Prostate gland (tissue), 2 donors: ENCODE results near the gene NEU4.

Source experiments
- POLR2AphosphoS5 ChIP-seq: sonication (generic); formaldehyde crosslinking; IDR thresholded peaks from one replicate; pipeline ENCODE4 v1.6.1; 2017; ENCODE audit warnings: antibody characterized with exemption
- TF ChIP-seq, protein P1 (sequence below), 4 experiments: fragments of 200-600 bp in 2 of 4; fragments of 450-650 bp in 2 of 4; sonication (generic) in 2 of 4; IDR thresholded peaks; 1 replicate in 3 of 4; 2 replicates in 1 of 4; pipeline ENCODE4 v1.5.1; 2016 to 2019; ENCODE audit warnings: antibody characterized with exemption in 4 of 4, mild to moderate bottlenecking in 2 of 4, moderate library complexity in 2 of 4

DNA sequence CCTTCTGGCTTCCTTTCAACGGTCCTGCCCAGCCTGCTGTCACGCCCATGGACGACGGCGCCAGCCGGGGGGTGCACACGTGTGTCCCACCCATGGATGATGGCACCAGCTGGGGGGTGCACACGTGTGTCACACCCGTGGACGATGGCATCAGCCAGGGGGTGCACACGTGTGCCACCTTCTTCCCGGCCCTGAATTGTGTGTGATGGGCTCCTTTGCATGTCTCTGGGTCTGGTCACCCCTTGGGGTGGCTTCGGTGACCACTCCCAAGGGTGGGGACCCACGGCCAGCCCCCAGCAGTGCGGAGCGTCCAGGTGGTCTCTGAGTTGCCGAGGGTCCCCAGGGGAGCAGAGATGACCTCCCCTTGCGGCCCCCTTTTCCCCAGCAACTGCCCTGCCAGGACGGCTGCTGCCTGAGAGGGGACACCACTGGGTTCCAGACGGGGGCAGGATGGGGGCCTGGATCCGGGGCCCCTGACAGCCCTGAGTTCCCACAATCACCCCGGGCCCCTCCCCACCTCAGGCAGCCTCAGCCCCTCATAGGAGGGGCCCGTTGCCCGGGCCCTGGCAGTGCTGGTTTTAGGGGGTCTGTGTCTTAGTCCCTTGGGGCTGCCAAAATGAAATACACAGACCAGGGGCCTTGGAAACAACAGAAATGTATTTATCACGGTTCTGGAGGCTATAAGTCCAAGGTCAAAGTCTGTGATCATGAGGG, 9.4 kb downstream of the NEU4 start:
- TF ChIP-seq, protein P1, sequence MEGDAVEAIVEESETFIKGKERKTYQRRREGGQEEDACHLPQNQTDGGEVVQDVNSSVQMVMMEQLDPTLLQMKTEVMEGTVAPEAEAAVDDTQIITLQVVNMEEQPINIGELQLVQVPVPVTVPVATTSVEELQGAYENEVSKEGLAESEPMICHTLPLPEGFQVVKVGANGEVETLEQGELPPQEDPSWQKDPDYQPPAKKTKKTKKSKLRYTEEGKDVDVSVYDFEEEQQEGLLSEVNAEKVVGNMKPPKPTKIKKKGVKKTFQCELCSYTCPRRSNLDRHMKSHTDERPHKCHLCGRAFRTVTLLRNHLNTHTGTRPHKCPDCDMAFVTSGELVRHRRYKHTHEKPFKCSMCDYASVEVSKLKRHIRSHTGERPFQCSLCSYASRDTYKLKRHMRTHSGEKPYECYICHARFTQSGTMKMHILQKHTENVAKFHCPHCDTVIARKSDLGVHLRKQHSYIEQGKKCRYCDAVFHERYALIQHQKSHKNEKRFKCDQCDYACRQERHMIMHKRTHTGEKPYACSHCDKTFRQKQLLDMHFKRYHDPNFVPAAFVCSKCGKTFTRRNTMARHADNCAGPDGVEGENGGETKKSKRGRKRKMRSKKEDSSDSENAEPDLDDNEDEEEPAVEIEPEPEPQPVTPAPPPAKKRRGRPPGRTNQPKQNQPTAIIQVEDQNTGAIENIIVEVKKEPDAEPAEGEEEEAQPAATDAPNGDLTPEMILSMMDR (IDR thresholded peaks at IDR 0.05) = no peak
- TF ChIP-seq POLR2AphosphoS5 = no peak
